ENCODE results near the gene TMPRSS15.

The TMPRSS15 gene

GRCh38 chr21:18235545-18235944 lies 168.0 kb downstream of the TMPRSS15 start:
- no peak for DNase-seq

- DNase-seq = no peak
These were observed 175.4 kb downstream of the TMPRSS15 start for GRCh38 chr21:18228060-18228739.

- no peak for DNase-seq
These were observed 181.2 kb downstream of the TMPRSS15 start for GRCh38 chr21:18222346-18222745.

- DNase-seq = no peak
These were observed 183.1 kb downstream of the TMPRSS15 start for GRCh38 chr21:18220498-18220897.
